A549 (cell line): ENCODE measurements around the gene PLXNA1. TPM values are rescaled to one million over a fixed set of nuclear protein-coding genes. Genes with fewer than 3 reads are reported as not detected.

Source experiments
- ATAC-seq, 2 experiments: fragments of 200-7000 bp in 1 of 2; fragments of >200 bp in 1 of 2; cut with Nextera tagmentation in 1 of 2; cut with Tn5 transposase in 1 of 2; 3 replicates each; pipeline versions ENCODE4 v1.8.0 to v1.9.1; 2018 to 2020; ENCODE audit warnings: mild to moderate bottlenecking in 1 of 2, moderate library complexity in 1 of 2
- CTCF ChIA-PET: fragments of 300-600 bp; sonication (Branson Sonifier 250); formaldehyde crosslinking; extraction: SDS; loops from one replicate; lab custom pipeline; 2021; ENCODE audit warnings: antibody characterized with exemption, inconsistent platforms; lab: Yijun Ruan, JAX
- POLR2A ChIA-PET: fragments of 350-600 bp; formaldehyde crosslinking; extraction: SDS; loops from one replicate; lab custom pipeline; 2021; ENCODE audit warnings: antibody characterized with exemption, inconsistent platforms; lab: Yijun Ruan, JAX
- DNase-seq, 2 experiments: peaks; one replicate each; pipeline versions ENCODE4 v3.0.0 to v3.0.0-alpha.2; 2011 to 2016; ENCODE audit warnings: low read depth in 1 of 2, low spot score in 1 of 2
- FAIRE-seq: peaks from 2 replicates; lab custom pipeline; 2011; peaks lifted over from hg19 to GRCh38; lab: Jason Lieb, UNC
- H3K27ac ChIP-seq, 2 experiments: fragments of >200 bp; sonication (Bioruptor Twin); formaldehyde crosslinking; 3 replicates each; pipeline ENCODE4 v1.5.1; 2016 to 2017
- H3K4me1 ChIP-seq: fragments of >200 bp; sonication (Bioruptor Twin); formaldehyde crosslinking; 3 replicates; pipeline ENCODE4 v1.6.1; 2016
- H3K4me2 ChIP-seq: fragments of >200 bp; sonication (Bioruptor Twin); formaldehyde crosslinking; 3 replicates; pipeline ENCODE4 v1.6.1; 2016
- H3K4me3 ChIP-seq: fragments of >200 bp; sonication (Bioruptor Twin); formaldehyde crosslinking; 3 replicates; pipeline ENCODE4 v1.5.1; 2016
- H3K9me3 ChIP-seq: fragments of >200 bp; sonication (Bioruptor Twin); formaldehyde crosslinking; 3 replicates; pipeline ENCODE4 v1.6.1; 2016
- BHLHE40 ChIP-seq: IDR thresholded peaks from 2 replicates; pipeline ENCODE4 v1.6.1; 2012; ENCODE audit warnings: low read depth, low read length, inconsistent platforms
- CBX2 ChIP-seq: fragments of 200-600 bp; sonication (generic); IDR thresholded peaks from 2 replicates; pipeline ENCODE4 v1.6.1; 2016; ENCODE audit warnings: low read depth, mild to moderate bottlenecking, borderline replicate concordance
- CBX8 ChIP-seq: fragments of 200-600 bp; sonication (generic); IDR thresholded peaks from 2 replicates; pipeline ENCODE4 v1.6.1; 2016
- CEBPB ChIP-seq, 2 experiments: fragments of >200 bp in 1 of 2; sonication (Bioruptor Twin) in 1 of 2; formaldehyde crosslinking in 1 of 2; IDR thresholded peaks; 2 replicates each; pipeline ENCODE4 v1.6.1; 2012 to 2016
- FOSB ChIP-seq: fragments of 250-450 bp; sonication (Bioruptor Pico); IDR thresholded peaks from 2 replicates; pipeline ENCODE4 v1.5.0; 2020; ENCODE audit warnings: mild to moderate bottlenecking, moderate library complexity
- GATA3 ChIP-seq: IDR thresholded peaks from 2 replicates; pipeline ENCODE4 v1.6.1; 2012; ENCODE audit warnings: borderline replicate concordance
- HDAC2 ChIP-seq: fragments of 200-600 bp; sonication (generic); IDR thresholded peaks from 2 replicates; pipeline ENCODE4 v1.6.1; 2016
- HOXA7 ChIP-seq: fragments of 250-450 bp; sonication (Bioruptor Pico); IDR thresholded peaks from 2 replicates; pipeline ENCODE4 v1.5.0; 2020; ENCODE audit warnings: mild to moderate bottlenecking, moderate library complexity
- HOXB13 ChIP-seq: fragments of 250-450 bp; sonication (Bioruptor Pico); IDR thresholded peaks from 2 replicates; pipeline ENCODE4 v1.5.0; 2020; ENCODE audit warnings: low read depth, mild to moderate bottlenecking, moderate library complexity
- HOXB5 ChIP-seq: fragments of 250-450 bp; sonication (Bioruptor Pico); IDR thresholded peaks from 2 replicates; pipeline ENCODE4 v1.5.0; 2020; ENCODE audit warnings: mild to moderate bottlenecking, moderate library complexity
- JUN ChIP-seq, 2 experiments: fragments of >200 bp; sonication (Bioruptor Twin); formaldehyde crosslinking; IDR thresholded peaks; 2 replicates in 1 of 2; 3 replicates in 1 of 2; pipeline ENCODE4 v1.6.1; 2016 to 2017
- JUNB ChIP-seq: fragments of >200 bp; sonication (Bioruptor Twin); formaldehyde crosslinking; IDR thresholded peaks from 2 replicates; pipeline ENCODE4 v1.6.1; 2016
- MAFK ChIP-seq: fragments of 450-650 bp; IDR thresholded peaks from 2 replicates; pipeline ENCODE4 v1.6.1; 2014; ENCODE audit not compliant: partially characterized antibody
- NFE2L2 ChIP-seq: fragments of 150-350 bp; conservative IDR thresholded peaks from 2 replicates; pipeline ENCODE4 v1.6.1; 2014; ENCODE audit warnings: low read length
- NR3C1 ChIP-seq: fragments of >200 bp; sonication (Bioruptor Twin); formaldehyde crosslinking; IDR thresholded peaks from 3 replicates; pipeline ENCODE4 v1.6.1; 2017
- PHF8 ChIP-seq: fragments of 200-600 bp; sonication (generic); IDR thresholded peaks from 2 replicates; pipeline ENCODE4 v1.6.1; 2016; ENCODE audit warnings: low read depth, mild to moderate bottlenecking, antibody characterized with exemption, moderate library complexity, borderline replicate concordance
- POLR2AphosphoS2 ChIP-seq: conservative IDR thresholded peaks from 2 replicates; pipeline ENCODE4 v1.6.1; 2012; ENCODE audit warnings: low read length, improper control_type of control experiment, inconsistent platforms
- RAD21 ChIP-seq, 2 experiments: fragments of >200 bp in 1 of 2; sonication (Bioruptor Twin) in 1 of 2; formaldehyde crosslinking in 1 of 2; IDR thresholded peaks in 1 of 2; conservative IDR thresholded peaks in 1 of 2; 2 replicates in 1 of 2; 3 replicates in 1 of 2; pipeline ENCODE4 v1.6.1; 2012 to 2018; ENCODE audit warnings: inconsistent platforms in 1 of 2
- RARB ChIP-seq: fragments of 250-450 bp; sonication (Bioruptor Pico); IDR thresholded peaks from 2 replicates; pipeline ENCODE4 v1.8.0; 2021; ENCODE audit warnings: mild to moderate bottlenecking, moderate library complexity
- RNF2 ChIP-seq: fragments of 200-600 bp; sonication (generic); IDR thresholded peaks from 2 replicates; pipeline ENCODE4 v1.6.1; 2016; ENCODE audit warnings: low read depth, mild to moderate bottlenecking, antibody characterized with exemption, moderate library complexity, borderline replicate concordance
- ZFP36 ChIP-seq: fragments of 450-650 bp; IDR thresholded peaks from 2 replicates; pipeline ENCODE4 v1.6.1; 2014; ENCODE audit warnings: borderline replicate concordance; ENCODE audit not compliant: partially characterized antibody
- ZNF302 ChIP-seq: fragments of 250-450 bp; sonication (Bioruptor Pico); IDR thresholded peaks from 2 replicates; pipeline ENCODE4 v1.9.0; 2021; ENCODE audit warnings: inconsistent platforms, mild to moderate bottlenecking, moderate library complexity
- ZSCAN20 ChIP-seq: fragments of 250-450 bp; sonication (Bioruptor Pico); IDR thresholded peaks from 2 replicates; pipeline ENCODE4 v1.8.0; 2022; ENCODE audit warnings: mild to moderate bottlenecking, moderate library complexity
- WGBS: methylation state at CpG from one replicate; pipeline ENCODE4 v1.1.6; 2017; ENCODE audit errors: missing lambda C conversion rate; 5-methylcytosine and 5-hydroxymethylcytosine counted together
- polyA plus RNA-seq, 4 experiments: library from polyadenylated mRNA; depleted of rRNA in 3 of 4; stranded (reverse); fragments of >200 nt; fragmentation: RNase III in 1 of 4; extraction: RNeasy Plus Mini Kit Qiagen cat#74134 plus additional on column Dnase treatment in 1 of 4; gene quantifications; 2 replicates in 3 of 4; 3 replicates in 1 of 4; pipeline ENCODE4 v1.2.3, GENCODE V29; 2011 to 2017
- TF ChIP-seq, protein P1 (sequence below): fragments of 450-650 bp; IDR thresholded peaks from 2 replicates; pipeline ENCODE4 v1.6.1; 2014; ENCODE audit warnings: antibody characterized with exemption
- TF ChIP-seq, protein P2 (sequence below): fragments of >200 bp; sonication (Bioruptor Twin); formaldehyde crosslinking; IDR thresholded peaks from 2 replicates; pipeline ENCODE4 v1.6.1; 2016
- TF ChIP-seq, protein P3 (sequence below): fragments of >200 bp; sonication (Bioruptor Twin); formaldehyde crosslinking; IDR thresholded peaks from 3 replicates; pipeline ENCODE4 v1.5.1; 2016
- TF ChIP-seq, protein P4 (sequence below): IDR thresholded peaks from 2 replicates; pipeline ENCODE4 v1.6.1; 2012; ENCODE audit warnings: low read depth, borderline replicate concordance
- TF ChIP-seq, protein P5 (sequence below): fragments of 200-600 bp; sonication (generic); IDR thresholded peaks from 2 replicates; pipeline ENCODE4 v1.6.1; 2016; ENCODE audit warnings: antibody characterized with exemption, mild to moderate bottlenecking, moderate library complexity
- TF ChIP-seq, protein P6 (sequence below): IDR thresholded peaks from 2 replicates; pipeline ENCODE4 v1.6.1; 2012

Gene PLXNA1
- polyA plus RNA-seq, 2 of the 4 experiments (the other 2 are of a cell fraction) = 9.1 to 16.3 TPM

DNA sequence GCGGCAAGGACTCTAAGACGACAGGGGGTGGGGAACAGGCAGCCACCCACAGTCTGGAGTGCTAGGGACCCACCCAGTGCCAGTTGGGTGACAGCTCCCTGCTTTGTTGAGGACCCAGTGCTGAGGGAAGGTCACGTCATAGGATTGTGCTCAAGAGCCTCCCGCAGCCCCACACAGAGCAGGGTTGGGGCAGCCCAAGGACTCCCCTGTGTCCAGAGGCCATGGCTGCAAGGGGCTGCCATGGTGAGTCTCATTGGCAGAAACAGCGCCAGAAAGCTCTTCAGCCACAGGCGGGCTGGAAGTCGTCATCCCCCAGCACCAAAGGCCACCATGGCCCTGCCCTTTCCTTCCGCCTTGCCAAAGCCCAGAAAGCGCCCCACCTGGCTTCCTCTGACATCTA is 37.0 kb upstream of the PLXNA1 start:
- H3K4me2 ChIP-seq = no peak overlapping the region
- TF ChIP-seq BHLHE40 (no peak), HDAC2 (no peak), PHF8 (no peak), RAD21 (conservative IDR thresholded peaks at IDR 0.05 in 1 of 2, IDR thresholded peaks at IDR 0.05 in 1 of 2) (no peak), RARB (CRISPR knock-in tag) (no peak), NR3C1 (no peak), JUNB (no peak)
- TF ChIP-seq, protein P1, sequence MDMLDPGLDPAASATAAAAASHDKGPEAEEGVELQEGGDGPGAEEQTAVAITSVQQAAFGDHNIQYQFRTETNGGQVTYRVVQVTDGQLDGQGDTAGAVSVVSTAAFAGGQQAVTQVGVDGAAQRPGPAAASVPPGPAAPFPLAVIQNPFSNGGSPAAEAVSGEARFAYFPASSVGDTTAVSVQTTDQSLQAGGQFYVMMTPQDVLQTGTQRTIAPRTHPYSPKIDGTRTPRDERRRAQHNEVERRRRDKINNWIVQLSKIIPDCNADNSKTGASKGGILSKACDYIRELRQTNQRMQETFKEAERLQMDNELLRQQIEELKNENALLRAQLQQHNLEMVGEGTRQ = no peak
- TF ChIP-seq, protein P2, sequence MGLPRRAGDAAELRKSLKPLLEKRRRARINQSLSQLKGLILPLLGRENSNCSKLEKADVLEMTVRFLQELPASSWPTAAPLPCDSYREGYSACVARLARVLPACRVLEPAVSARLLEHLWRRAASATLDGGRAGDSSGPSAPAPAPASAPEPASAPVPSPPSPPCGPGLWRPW = no peak
- TF ChIP-seq, protein P3, sequence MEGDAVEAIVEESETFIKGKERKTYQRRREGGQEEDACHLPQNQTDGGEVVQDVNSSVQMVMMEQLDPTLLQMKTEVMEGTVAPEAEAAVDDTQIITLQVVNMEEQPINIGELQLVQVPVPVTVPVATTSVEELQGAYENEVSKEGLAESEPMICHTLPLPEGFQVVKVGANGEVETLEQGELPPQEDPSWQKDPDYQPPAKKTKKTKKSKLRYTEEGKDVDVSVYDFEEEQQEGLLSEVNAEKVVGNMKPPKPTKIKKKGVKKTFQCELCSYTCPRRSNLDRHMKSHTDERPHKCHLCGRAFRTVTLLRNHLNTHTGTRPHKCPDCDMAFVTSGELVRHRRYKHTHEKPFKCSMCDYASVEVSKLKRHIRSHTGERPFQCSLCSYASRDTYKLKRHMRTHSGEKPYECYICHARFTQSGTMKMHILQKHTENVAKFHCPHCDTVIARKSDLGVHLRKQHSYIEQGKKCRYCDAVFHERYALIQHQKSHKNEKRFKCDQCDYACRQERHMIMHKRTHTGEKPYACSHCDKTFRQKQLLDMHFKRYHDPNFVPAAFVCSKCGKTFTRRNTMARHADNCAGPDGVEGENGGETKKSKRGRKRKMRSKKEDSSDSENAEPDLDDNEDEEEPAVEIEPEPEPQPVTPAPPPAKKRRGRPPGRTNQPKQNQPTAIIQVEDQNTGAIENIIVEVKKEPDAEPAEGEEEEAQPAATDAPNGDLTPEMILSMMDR = no peak
- H3K9me3 ChIP-seq = no peaks in the 10 kb centered on the region
- H3K4me1 ChIP-seq = no peaks in the 10 kb centered on the region
- POLR2A ChIA-PET = no interaction called here
- CTCF ChIA-PET = no interaction called here
- DNase-seq (no peak), ATAC-seq (no peak), FAIRE-seq (no peak)
- no peak overlapping the region for H3K4me3 ChIP-seq
- H3K27ac ChIP-seq = no peak overlapping the region
- WGBS = 95% methylated on average over 9 of the region's 9 CpGs

DNA sequence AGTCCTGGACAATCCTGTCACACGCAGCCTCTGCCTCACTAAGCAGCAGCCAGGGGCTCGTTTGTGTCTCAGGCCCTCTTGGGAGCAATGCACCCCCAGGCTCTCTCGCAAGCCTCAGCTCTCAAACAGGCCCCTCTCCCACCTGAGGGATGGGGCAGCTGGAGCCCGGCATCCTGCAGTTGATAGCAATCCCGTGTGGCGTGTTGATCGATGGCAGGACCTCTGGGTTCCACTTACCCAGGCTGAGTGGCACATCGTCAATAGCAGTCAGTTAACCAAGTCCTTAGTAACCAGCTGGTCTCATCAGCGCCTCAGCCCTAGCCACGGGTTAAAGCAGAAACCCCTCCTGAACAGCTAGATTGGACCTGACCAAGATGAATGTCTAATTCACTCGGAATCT is 36.5 kb upstream of the PLXNA1 start:
- CTCF ChIA-PET = no interaction called here
- Histone ChIP-seq H3K27ac (no peak overlapping the region), H3K4me1 (no peaks in the 10 kb centered on the region), H3K9me3 (no peaks in the 10 kb centered on the region), H3K4me3 (no peak overlapping the region), H3K4me2 (no peak overlapping the region)
- TF ChIP-seq CBX8 (no peak), HOXB13 (no peak), GATA3 (no peak)
- POLR2A ChIA-PET = no interaction called here
- 90% methylated on average over 5 of the region's 11 CpGs for WGBS
- ATAC-seq = no peak
- no peak for DNase-seq
- no peak for FAIRE-seq

DNA sequence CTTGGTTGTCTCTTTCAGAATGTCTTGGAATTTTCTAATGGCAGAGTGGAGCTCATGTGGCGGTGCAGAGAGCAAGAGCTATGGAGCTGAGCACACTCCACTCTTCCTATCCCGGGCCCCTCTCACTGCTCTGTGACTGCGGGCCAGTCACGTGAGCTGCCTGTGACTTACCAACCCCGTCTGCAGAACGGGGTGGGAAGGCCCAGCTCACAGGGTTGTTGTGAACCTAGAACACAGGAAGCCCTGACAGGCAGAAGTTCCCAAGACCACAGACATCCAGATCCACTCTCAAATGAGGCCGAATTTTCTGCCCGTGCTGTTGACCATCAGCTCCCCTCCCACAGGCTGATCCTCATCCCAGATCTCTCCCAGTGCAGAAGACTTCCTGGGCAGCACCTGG is 35.5 kb upstream of the PLXNA1 start:
- POLR2A ChIA-PET = no interaction called here
- Histone ChIP-seq H3K4me2 (no peak overlapping the region), H3K9me3 (no peaks in the 10 kb centered on the region), H3K27ac (no peak overlapping the region), H3K4me1 (no peaks in the 10 kb centered on the region), H3K4me3 (no peak overlapping the region)
- no peak for DNase-seq
- no peak for ATAC-seq
- WGBS = 84% methylated on average over 8 of the region's 8 CpGs
- CTCF ChIA-PET = interaction anchor here (1.3 kb wide), 1 partner anchor 196 kb away, joined by 4 read pairs; no protein-coding TSS in a partner anchor
- FAIRE-seq = no peak
- TF ChIP-seq CEBPB (IDR thresholded peaks at IDR 0.05) (no peak), FOSB (CRISPR knock-in tag) (no peak), HOXA7 (CRISPR knock-in tag) (no peak), HOXB5 (no peak), BHLHE40 (no peak), ZNF302 (CRISPR knock-in tag) (no peak), JUN (IDR thresholded peaks at IDR 0.05) (no peak), RNF2 (no peak), MAFK (no peak), NFE2L2 (no peak), POLR2AphosphoS2 (no peak), ZFP36 (no peak), CBX2 (no peak), ZSCAN20 (no peak)
- TF ChIP-seq, protein P4, sequence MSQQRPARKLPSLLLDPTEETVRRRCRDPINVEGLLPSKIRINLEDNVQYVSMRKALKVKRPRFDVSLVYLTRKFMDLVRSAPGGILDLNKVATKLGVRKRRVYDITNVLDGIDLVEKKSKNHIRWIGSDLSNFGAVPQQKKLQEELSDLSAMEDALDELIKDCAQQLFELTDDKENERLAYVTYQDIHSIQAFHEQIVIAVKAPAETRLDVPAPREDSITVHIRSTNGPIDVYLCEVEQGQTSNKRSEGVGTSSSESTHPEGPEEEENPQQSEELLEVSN = no peak
- TF ChIP-seq, protein P5, sequence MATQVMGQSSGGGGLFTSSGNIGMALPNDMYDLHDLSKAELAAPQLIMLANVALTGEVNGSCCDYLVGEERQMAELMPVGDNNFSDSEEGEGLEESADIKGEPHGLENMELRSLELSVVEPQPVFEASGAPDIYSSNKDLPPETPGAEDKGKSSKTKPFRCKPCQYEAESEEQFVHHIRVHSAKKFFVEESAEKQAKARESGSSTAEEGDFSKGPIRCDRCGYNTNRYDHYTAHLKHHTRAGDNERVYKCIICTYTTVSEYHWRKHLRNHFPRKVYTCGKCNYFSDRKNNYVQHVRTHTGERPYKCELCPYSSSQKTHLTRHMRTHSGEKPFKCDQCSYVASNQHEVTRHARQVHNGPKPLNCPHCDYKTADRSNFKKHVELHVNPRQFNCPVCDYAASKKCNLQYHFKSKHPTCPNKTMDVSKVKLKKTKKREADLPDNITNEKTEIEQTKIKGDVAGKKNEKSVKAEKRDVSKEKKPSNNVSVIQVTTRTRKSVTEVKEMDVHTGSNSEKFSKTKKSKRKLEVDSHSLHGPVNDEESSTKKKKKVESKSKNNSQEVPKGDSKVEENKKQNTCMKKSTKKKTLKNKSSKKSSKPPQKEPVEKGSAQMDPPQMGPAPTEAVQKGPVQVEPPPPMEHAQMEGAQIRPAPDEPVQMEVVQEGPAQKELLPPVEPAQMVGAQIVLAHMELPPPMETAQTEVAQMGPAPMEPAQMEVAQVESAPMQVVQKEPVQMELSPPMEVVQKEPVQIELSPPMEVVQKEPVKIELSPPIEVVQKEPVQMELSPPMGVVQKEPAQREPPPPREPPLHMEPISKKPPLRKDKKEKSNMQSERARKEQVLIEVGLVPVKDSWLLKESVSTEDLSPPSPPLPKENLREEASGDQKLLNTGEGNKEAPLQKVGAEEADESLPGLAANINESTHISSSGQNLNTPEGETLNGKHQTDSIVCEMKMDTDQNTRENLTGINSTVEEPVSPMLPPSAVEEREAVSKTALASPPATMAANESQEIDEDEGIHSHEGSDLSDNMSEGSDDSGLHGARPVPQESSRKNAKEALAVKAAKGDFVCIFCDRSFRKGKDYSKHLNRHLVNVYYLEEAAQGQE = no peak
- TF ChIP-seq, protein P6, sequence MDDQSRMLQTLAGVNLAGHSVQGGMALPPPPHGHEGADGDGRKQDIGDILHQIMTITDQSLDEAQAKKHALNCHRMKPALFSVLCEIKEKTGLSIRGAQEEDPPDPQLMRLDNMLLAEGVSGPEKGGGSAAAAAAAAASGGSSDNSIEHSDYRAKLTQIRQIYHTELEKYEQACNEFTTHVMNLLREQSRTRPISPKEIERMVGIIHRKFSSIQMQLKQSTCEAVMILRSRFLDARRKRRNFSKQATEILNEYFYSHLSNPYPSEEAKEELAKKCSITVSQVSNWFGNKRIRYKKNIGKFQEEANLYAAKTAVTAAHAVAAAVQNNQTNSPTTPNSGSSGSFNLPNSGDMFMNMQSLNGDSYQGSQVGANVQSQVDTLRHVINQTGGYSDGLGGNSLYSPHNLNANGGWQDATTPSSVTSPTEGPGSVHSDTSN = no peak
